HCT116 (cell line): Measurements from ENCODE around the gene DLX4. TPM values are rescaled to one million over a fixed set of nuclear protein-coding genes. Genes with fewer than 3 reads are reported as not detected.
A peak's percentile ranks its signal among the peaks of the same experiment; 100 is the strongest.

Source experiments
- ATAC-seq: fragments of 200-7000 bp; cut with Tn5 transposase; 2 replicates; pipeline ENCODE4 v1.9.1; 2020; ENCODE audit warnings: mild to moderate bottlenecking, moderate library complexity
- BruUV-seq: library from RNA; stranded (reverse); fragments of 400-500 nt; replicated peaks from 2 replicates; lab custom pipeline; 2021; lab: Mats Ljungman, UMichigan
- CTCF ChIA-PET: fragments of 300-600 bp; sonication (Branson Sonifier 250); formaldehyde crosslinking; loops from one replicate; lab custom pipeline; 2021; ENCODE audit warnings: antibody characterized with exemption; lab: Charles Lee
- POLR2A ChIA-PET: fragments of 300-600, 350-600 bp; sonication (Branson Sonifier 250); formaldehyde crosslinking; loops from one replicate; lab custom pipeline; 2021; ENCODE audit warnings: antibody characterized with exemption; lab: Charles Lee
- RAD21 ChIA-PET, 2 experiments: fragments of 300-600 bp; sonication (Branson Sonifier 250); formaldehyde crosslinking; loops; one replicate each; lab custom pipeline; 2023; ENCODE audit warnings: low total read pairs in 2 of 2; ENCODE audit not compliant: uncharacterized antibody in 2 of 2, unreplicated experiment in 2 of 2, low non-redundant PET in 1 of 2; lab: Charles Lee
- DNase-seq: peaks from one replicate; pipeline ENCODE4 v3.0.0-alpha.2; 2010; ENCODE audit warnings: low read depth, low spot score
- H2AFZ ChIP-seq: fragments of 200-600 bp; shearing (Covaris generic), sonication (generic); 2 replicates; pipeline ENCODE4 v1.6.1; 2017; ENCODE audit warnings: low read depth, mixed run types, mixed read lengths, antibody characterized with exemption, low read length; ENCODE audit not compliant: poor library complexity, severe bottlenecking
- H3K27ac ChIP-seq: 2 replicates; pipeline ENCODE4 v1.5.1; 2012; ENCODE audit warnings: low read depth, low read length
- H3K27me3 ChIP-seq: fragments of 200-600 bp; sonication (generic); 2 replicates; pipeline ENCODE4 v1.6.1; 2016; ENCODE audit warnings: mixed run types, low read length, mixed read lengths; ENCODE audit not compliant: insufficient read depth
- H3K36me3 ChIP-seq, 2 experiments: fragments of 200-500 bp in 1 of 2; fragments of 200-600 bp in 1 of 2; sonication (Bioruptor generic) in 1 of 2; sonication (generic) in 1 of 2; 2 replicates each; pipeline versions ENCODE4 v1.5.1 to v1.6.1; 2014 to 2016; ENCODE audit warnings: low read length in 2 of 2, inconsistent platforms in 1 of 2, mixed read lengths in 1 of 2, mixed run types in 1 of 2; ENCODE audit not compliant: insufficient read depth in 2 of 2, control insufficient read depth in 1 of 2
- H3K4me1 ChIP-seq, 2 experiments: fragments of 200-600 bp in 1 of 2; sonication (generic) in 1 of 2; 2 replicates each; pipeline versions ENCODE4 v1.5.1 to v1.6.1; 2012 to 2017; ENCODE audit warnings: low read length in 2 of 2, inconsistent platforms in 1 of 2, mild to moderate bottlenecking in 1 of 2, mixed read lengths in 1 of 2, mixed run types in 1 of 2, moderate library complexity in 1 of 2; ENCODE audit not compliant: insufficient read depth in 2 of 2, control insufficient read depth in 1 of 2
- H3K4me2 ChIP-seq: fragments of 200-600 bp; sonication (generic); 2 replicates; pipeline ENCODE4 v1.6.1; 2017; ENCODE audit warnings: mixed run types, low read length, mixed read lengths
- H3K4me3 ChIP-seq, 2 experiments: fragments of 200-600 bp in 1 of 2; sonication (generic) in 1 of 2; replicated peaks in 1 of 2; 2 replicates each; pipeline ENCODE4 v1.5.1; 2011 to 2016; ENCODE audit warnings: low read length in 2 of 2, control low read depth in 1 of 2, low read depth in 1 of 2, mild to moderate bottlenecking in 1 of 2, mixed read lengths in 1 of 2, mixed run types in 1 of 2
- H3K79me2 ChIP-seq: fragments of 200-600 bp; sonication (generic); 2 replicates; pipeline ENCODE4 v1.6.1; 2017; ENCODE audit warnings: mild to moderate bottlenecking, mixed run types, low read length, moderate library complexity, mixed read lengths; ENCODE audit not compliant: insufficient read depth
- H3K9ac ChIP-seq: fragments of 200-600 bp; sonication (generic); 2 replicates; pipeline ENCODE4 v1.6.1; 2016; ENCODE audit warnings: low read length, mixed read lengths
- H3K9me2 ChIP-seq: fragments of 200-600 bp; sonication (generic), shearing (Covaris generic); 2 replicates; pipeline ENCODE4 v1.6.1; 2017; ENCODE audit warnings: mixed run types, mild to moderate bottlenecking, moderate library complexity; ENCODE audit not compliant: insufficient read depth
- H3K9me3 ChIP-seq, 2 experiments: fragments of 200-500 bp in 1 of 2; fragments of 200-600 bp in 1 of 2; sonication (Bioruptor generic) in 1 of 2; sonication (generic) in 1 of 2; 2 replicates each; pipeline ENCODE4 v1.6.1; 2014 to 2017; ENCODE audit warnings: low read length in 2 of 2, mixed read lengths in 2 of 2, inconsistent platforms in 1 of 2, low read depth in 1 of 2, mild to moderate bottlenecking in 1 of 2, mixed run types in 1 of 2, moderate library complexity in 1 of 2; ENCODE audit not compliant: control insufficient read depth in 1 of 2, insufficient read depth in 1 of 2
- H4K20me1 ChIP-seq: fragments of 200-600 bp; sonication (generic), shearing (Covaris generic); 2 replicates; pipeline ENCODE4 v1.6.1; 2017; ENCODE audit warnings: mixed run types, mild to moderate bottlenecking, moderate library complexity; ENCODE audit not compliant: insufficient read depth
- CBX3 ChIP-seq: IDR thresholded peaks from 2 replicates; pipeline ENCODE4 v1.6.1; 2012; ENCODE audit warnings: low read depth
- CEBPB ChIP-seq: IDR thresholded peaks from 2 replicates; pipeline ENCODE4 v1.6.1; 2012; ENCODE audit warnings: low read depth
- EGR1 ChIP-seq: IDR thresholded peaks from 2 replicates; pipeline ENCODE4 v1.6.1; 2012; ENCODE audit warnings: low read depth
- ELF1 ChIP-seq: IDR thresholded peaks from 2 replicates; pipeline ENCODE4 v1.6.1; 2012; ENCODE audit warnings: low read depth, borderline replicate concordance
- EZH2phosphoT487 ChIP-seq: fragments of 200-600 bp; IDR thresholded peaks from 2 replicates; pipeline ENCODE4 v1.6.1; 2018; ENCODE audit warnings: antibody characterized with exemption, borderline replicate concordance
- FOSL1 ChIP-seq: IDR thresholded peaks from 2 replicates; pipeline ENCODE4 v1.6.1; 2012; ENCODE audit warnings: low read depth
- JUND ChIP-seq: IDR thresholded peaks from 2 replicates; pipeline ENCODE4 v1.6.1; 2012
- POLR2A ChIP-seq: IDR thresholded peaks from 2 replicates; pipeline ENCODE4 v1.7.0; 2011; ENCODE audit warnings: borderline replicate concordance; ENCODE audit not compliant: insufficient read depth, insufficient read length; ENCODE audit errors: extremely low read depth
- RAD21 ChIP-seq: IDR thresholded peaks from 2 replicates; pipeline ENCODE4 v1.6.1; 2012; ENCODE audit warnings: low read depth, mild to moderate bottlenecking
- SRF ChIP-seq: IDR thresholded peaks from 2 replicates; pipeline ENCODE4 v1.6.1; 2012; ENCODE audit warnings: low read depth
- TCF7L2 ChIP-seq: IDR thresholded peaks from 2 replicates; pipeline ENCODE4 v1.7.0; 2011; ENCODE audit warnings: borderline replicate concordance, inconsistent platforms; ENCODE audit not compliant: insufficient read depth, insufficient read length; ENCODE audit errors: extremely low read depth
- YY1 ChIP-seq: IDR thresholded peaks from 2 replicates; pipeline ENCODE4 v1.6.1; 2011; ENCODE audit warnings: low read length, low read depth, moderate library complexity, mild to moderate bottlenecking; ENCODE audit not compliant: insufficient replicate concordance; ENCODE audit errors: extremely low read depth
- ZFX ChIP-seq: fragments of 450-650 bp; IDR thresholded peaks from 2 replicates; pipeline ENCODE4 v1.6.1; 2017
- intact Hi-C: fragments of 100-400 bp; cut with micrococcal nuclease; formaldehyde crosslinking; loops from 2 replicates; pipeline ENCODE4 v1.10.0; 2022
- total RNA-seq: library from RNA; stranded (reverse); gene quantifications from one replicate; pipeline ENCODE4 v1.2.1, GENCODE V29; 2021; ENCODE audit not compliant: unreplicated experiment
- TF ChIP-seq, protein P1 (sequence below), 3 experiments: fragments of 200-600 bp in 1 of 3; sonication (generic) in 1 of 3; IDR thresholded peaks in 2 of 3; conservative IDR thresholded peaks in 1 of 3; 2 replicates each; pipeline ENCODE4 v1.5.1; 2012 to 2017; ENCODE audit warnings: low read depth in 2 of 3, low read length in 2 of 3, antibody characterized with exemption in 1 of 3, borderline replicate concordance in 1 of 3, control low read depth in 1 of 3, mild to moderate bottlenecking in 1 of 3, mixed read lengths in 1 of 3, mixed run types in 1 of 3, moderate library complexity in 1 of 3; ENCODE audit not compliant: insufficient read depth in 1 of 3
- TF ChIP-seq, protein P2 (sequence below): IDR thresholded peaks from 2 replicates; pipeline ENCODE4 v1.6.1; 2012

The DLX4 gene
- total RNA-seq, 1 experiment from 2014 or later, result 14.0 TPM

- Histone ChIP-seq H3K4me2 (peak overlapping the region; percentile 4; the same call in 1 of the 2 replicates), H4K20me1 (no peaks in the 10 kb centered on the region), H3K9me3 (no peaks in the 10 kb centered on the region), H3K9ac (no peak overlapping the region), H3K9me2 (no peaks in the 10 kb centered on the region), H3K4me3 (no peak overlapping the region), H3K36me3 (no peaks in the 10 kb centered on the region), H3K27me3 (peaks cover 12% of the 10 kb centered on the region; the same call in 1 of the 2 replicates), H2AFZ (no peak overlapping the region), H3K27ac (no peak overlapping the region), H3K79me2 (no peaks in the 10 kb centered on the region), H3K4me1 (peaks cover 4 to 9% of the 10 kb centered on the region in 2 experiments; a peak in 2 of 4 replicates)
- DNase-seq, result no peak
- no peak for TF ChIP-seq EGR1
- TF ChIP-seq TCF7L2, result peak; percentile 31
- peak; percentile 48 for ATAC-seq
- intact Hi-C loops, result no loop called here
- POLR2A ChIA-PET, result interaction anchor here (1.0 kb wide), 1 partner anchor 68 kb away, joined by 3 read pairs; the partner anchor contains the start of gene ITGA3
- no TSS peak for BruUV-seq
- RAD21 ChIA-PET, result interaction anchor here in 1 of 2 experiments (1.3 kb wide), 1 partner anchor 10 kb away, joined by 5 read pairs; no protein-coding TSS in a partner anchor
- CTCF ChIA-PET, result interaction anchor here (0.7 to 4.3 kb wide), 3 partner anchors 10 to 430 kb away, joined by 3 to 34 read pairs (median 13); no protein-coding TSS in a partner anchor
Observed at GRCh38 chr17:49987681-49988441, 18.9 kb downstream of the DLX4 start.

DNA sequence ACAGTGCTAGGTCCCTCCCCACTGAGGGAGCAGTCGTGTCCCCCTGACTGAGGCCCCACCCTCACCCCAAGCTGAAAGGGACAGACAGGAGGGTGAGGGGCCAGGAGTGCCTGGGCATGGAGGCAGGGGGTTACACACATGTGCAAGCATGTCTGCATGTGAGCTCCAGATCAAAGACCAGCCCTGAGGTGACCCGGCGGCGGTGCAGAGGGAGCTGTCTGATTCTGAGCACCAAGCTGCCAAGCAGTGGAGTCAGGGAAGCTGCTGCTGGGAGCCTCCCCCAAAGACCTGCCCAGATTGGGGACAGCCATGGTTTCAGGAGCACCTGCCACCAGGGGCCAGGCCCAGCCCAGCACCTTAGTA, 20.5 kb downstream of the DLX4 start:
- H3K4me3 ChIP-seq, result no peak overlapping the region
- H3K9me3 ChIP-seq, result no peaks in the 10 kb centered on the region
- POLR2A ChIA-PET, result interaction anchor here (0.7 kb wide), 1 partner anchor 100 kb away, joined by 3 read pairs; no protein-coding TSS in a partner anchor
- no peak overlapping the region for H3K9ac ChIP-seq
- H3K4me1 ChIP-seq, result peaks cover 4 to 9% of the 10 kb centered on the region in 2 experiments; a peak in 2 of 4 replicates
- DNase-seq (no peak), ATAC-seq (no peak)
- H3K27me3 ChIP-seq, result peaks cover 12% of the 10 kb centered on the region; the same call in 1 of the 2 replicates
- RAD21 ChIA-PET, result interaction anchor here (0.5 to 0.7 kb wide), 2 partner anchors 71 to 282 kb away, joined by 3 read pairs; no protein-coding TSS in a partner anchor
- no peaks in the 10 kb centered on the region for H3K9me2 ChIP-seq
- no peaks in the 10 kb centered on the region for H4K20me1 ChIP-seq
- CTCF ChIA-PET, result interaction anchor here (0.9 to 4.3 kb wide), 4 partner anchors 8 to 138 kb away, joined by 3 to 34 read pairs (median 8); no protein-coding TSS in a partner anchor
- no peaks in the 10 kb centered on the region for H3K79me2 ChIP-seq
- BruUV-seq, result no TSS peak
- no peaks in the 10 kb centered on the region for H3K36me3 ChIP-seq
- H2AFZ ChIP-seq, result no peak overlapping the region
- no peak overlapping the region for H3K27ac ChIP-seq
- intact Hi-C loops, result no loop called here
- H3K4me2 ChIP-seq, result no peak overlapping the region
- TF ChIP-seq ZFX, result no peak
- no peak for TF ChIP-seq FOSL1
- TF ChIP-seq EZH2phosphoT487, result no peak
- no peak for TF ChIP-seq EGR1
- TF ChIP-seq, protein P1, sequence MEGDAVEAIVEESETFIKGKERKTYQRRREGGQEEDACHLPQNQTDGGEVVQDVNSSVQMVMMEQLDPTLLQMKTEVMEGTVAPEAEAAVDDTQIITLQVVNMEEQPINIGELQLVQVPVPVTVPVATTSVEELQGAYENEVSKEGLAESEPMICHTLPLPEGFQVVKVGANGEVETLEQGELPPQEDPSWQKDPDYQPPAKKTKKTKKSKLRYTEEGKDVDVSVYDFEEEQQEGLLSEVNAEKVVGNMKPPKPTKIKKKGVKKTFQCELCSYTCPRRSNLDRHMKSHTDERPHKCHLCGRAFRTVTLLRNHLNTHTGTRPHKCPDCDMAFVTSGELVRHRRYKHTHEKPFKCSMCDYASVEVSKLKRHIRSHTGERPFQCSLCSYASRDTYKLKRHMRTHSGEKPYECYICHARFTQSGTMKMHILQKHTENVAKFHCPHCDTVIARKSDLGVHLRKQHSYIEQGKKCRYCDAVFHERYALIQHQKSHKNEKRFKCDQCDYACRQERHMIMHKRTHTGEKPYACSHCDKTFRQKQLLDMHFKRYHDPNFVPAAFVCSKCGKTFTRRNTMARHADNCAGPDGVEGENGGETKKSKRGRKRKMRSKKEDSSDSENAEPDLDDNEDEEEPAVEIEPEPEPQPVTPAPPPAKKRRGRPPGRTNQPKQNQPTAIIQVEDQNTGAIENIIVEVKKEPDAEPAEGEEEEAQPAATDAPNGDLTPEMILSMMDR (IDR thresholded peaks at IDR 0.05 in 2 of 3, conservative IDR thresholded peaks at IDR 0.05 in 1 of 3; ENCODE audit: borderline replicate concordance in 1 of 3, insufficient read depth in 1 of 3, low read depth in 2 of 3, low read length in 2 of 3), result no peak
- no peak for TF ChIP-seq SRF
- TF ChIP-seq CEBPB, result no peak
- TF ChIP-seq, protein P2, sequence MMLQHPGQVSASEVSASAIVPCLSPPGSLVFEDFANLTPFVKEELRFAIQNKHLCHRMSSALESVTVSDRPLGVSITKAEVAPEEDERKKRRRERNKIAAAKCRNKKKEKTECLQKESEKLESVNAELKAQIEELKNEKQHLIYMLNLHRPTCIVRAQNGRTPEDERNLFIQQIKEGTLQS, result no peak
- no peak for TF ChIP-seq YY1
- no peak for TF ChIP-seq RAD21
- no peak for TF ChIP-seq POLR2A
- no peak for TF ChIP-seq ELF1
- TF ChIP-seq JUND, result no peak
- no peak for TF ChIP-seq CBX3
